Cardiac muscle cell (in vitro differentiated cells and primary cell): ENCODE data around the gene GALNS. TPM values are rescaled to one million over a fixed set of nuclear protein-coding genes. Genes with fewer than 3 reads are reported as not detected.

ENCODE experiments used
- DNase-seq, 2 donors: peaks; one replicate each; pipeline versions ENCODE4 v3.0.0 to v3.0.0-alpha.2; 2010 to 2017; ENCODE audit warnings: low read depth in 1 of 2, low spot score in 1 of 2
- H3K27ac ChIP-seq: fragments of 200-600 bp; sonication (generic); 2 replicates; pipeline ENCODE4 v1.5.1; 2016
- H3K27me3 ChIP-seq: fragments of 200-600 bp; sonication (generic); 2 replicates; pipeline ENCODE4 v1.6.0; 2016; ENCODE audit warnings: control low read depth
- H3K36me3 ChIP-seq: fragments of 200-600 bp; sonication (generic); 2 replicates; pipeline ENCODE4 v1.5.1; 2016; ENCODE audit warnings: control low read depth
- H3K4me1 ChIP-seq: fragments of 200-600 bp; sonication (generic); 2 replicates; pipeline ENCODE4 v1.8.1; 2017; ENCODE audit warnings: low read depth, mild to moderate bottlenecking, mixed run types
- H3K4me3 ChIP-seq: fragments of 200-600 bp; sonication (generic); 2 replicates; pipeline ENCODE4 v1.5.1; 2016; ENCODE audit warnings: mild to moderate bottlenecking
- H3K9me3 ChIP-seq: fragments of 200-600 bp; sonication (generic); 2 replicates; pipeline ENCODE4 v1.5.1; 2017; ENCODE audit warnings: low read depth, mild to moderate bottlenecking, control low read depth
- CTCF ChIP-seq: IDR thresholded peaks from 2 replicates; pipeline ENCODE4 v1.5.1; 2012; ENCODE audit warnings: low read depth, mild to moderate bottlenecking, low read length
- polyA plus RNA-seq: library from polyadenylated mRNA; unstranded; fragments of >200 nt; fragmentation: Nextera tagmentation; extraction: Ambion mirVana; gene quantifications from 2 replicates; pipeline ENCODE4 v1.2.1, GENCODE V29; 2016
- total RNA-seq: library from RNA; depleted of rRNA; stranded (reverse); fragments of >200 nt; gene quantifications from 2 replicates; pipeline ENCODE4 v1.2.3, GENCODE V29; 2016

GALNS gene
- total and polyA plus RNA-seq, 2 experiments from 2014 or later = 28.3 to 31.0 TPM

DNA sequence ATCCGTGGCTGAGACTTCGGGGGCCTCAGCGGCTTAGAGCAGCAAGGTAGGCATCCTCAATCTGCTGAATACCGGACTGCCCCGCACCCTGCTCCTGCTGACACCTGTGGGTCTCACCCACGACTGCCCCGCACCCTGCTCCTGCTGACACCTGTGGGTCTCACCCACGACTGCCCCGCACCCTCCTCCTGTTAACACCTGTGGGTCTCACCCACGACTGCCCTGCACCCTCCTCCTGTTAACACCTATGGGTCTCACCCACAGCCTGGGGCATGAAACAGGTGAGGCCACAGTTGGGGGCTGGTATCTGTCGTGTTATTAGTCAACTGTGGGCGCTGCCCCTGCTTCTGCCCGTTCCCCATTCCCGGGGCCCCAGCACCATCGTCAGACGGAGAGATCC lies 46.0 kb upstream of the GALNS start:
- Histone ChIP-seq H3K9me3 (no peaks in the 10 kb centered on the region), H3K36me3 (no peaks in the 10 kb centered on the region), H3K4me1 (no peaks in the 10 kb centered on the region), H3K27ac (no peak overlapping the region), H3K4me3 (no peak overlapping the region), H3K27me3 (no peaks in the 10 kb centered on the region)
- no peak for DNase-seq
- no peak for TF ChIP-seq CTCF

DNA sequence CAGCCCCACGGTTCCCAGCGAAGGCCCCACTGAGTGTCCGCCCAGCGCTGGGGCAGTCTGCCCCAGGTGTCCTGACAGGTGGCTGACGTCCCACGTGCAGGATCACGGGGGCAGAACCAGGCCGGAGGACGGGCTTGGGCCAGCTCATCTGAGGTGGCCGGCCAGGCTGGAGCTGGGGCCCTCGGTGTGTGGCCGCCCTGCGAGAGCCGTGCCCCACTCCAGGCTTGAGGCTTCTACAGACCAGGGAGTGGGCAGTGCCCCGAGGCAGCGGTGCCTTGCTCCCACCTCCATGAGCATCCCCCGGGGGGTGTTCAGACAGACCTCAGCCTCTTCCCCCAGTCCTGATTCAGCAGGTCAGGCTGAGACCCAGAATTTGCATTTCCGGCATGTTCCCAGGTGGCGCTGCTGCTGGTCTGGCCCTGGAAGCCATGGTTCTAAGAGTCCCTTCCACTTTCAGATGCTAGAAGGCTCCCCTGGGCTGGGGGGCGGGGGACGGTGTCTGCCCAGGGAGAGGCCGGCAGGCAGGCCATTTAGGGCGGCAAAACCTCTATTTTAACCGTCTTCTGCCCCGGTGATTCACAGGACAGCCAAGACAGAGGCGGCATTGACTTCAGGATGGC lies 45.1 kb upstream of the GALNS start:
- Histone ChIP-seq H3K4me1 (no peaks in the 10 kb centered on the region), H3K36me3 (no peaks in the 10 kb centered on the region), H3K27me3 (no peaks in the 10 kb centered on the region), H3K27ac (no peak overlapping the region), H3K4me3 (no peak overlapping the region), H3K9me3 (no peaks in the 10 kb centered on the region)
- no peak for TF ChIP-seq CTCF
- no peak for DNase-seq

DNA sequence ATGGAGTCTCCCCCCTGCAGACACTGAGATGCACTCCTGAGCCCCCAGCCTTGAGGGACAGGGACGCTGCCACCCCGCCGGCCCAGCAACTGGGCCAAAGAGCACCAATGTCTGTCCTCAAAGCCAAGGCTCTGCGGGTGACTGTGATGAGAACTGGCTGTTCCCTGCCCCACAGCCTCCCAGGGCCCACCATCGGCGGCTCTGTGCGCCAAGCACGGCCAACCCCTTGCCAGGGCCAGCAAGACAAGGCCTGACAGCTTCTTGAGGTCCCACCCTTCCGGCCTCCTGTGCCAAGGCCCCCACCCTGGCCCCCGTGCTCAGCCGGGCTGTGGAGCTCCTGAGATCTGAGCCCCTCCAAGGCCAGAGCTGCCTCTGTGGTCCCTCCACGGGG lies 43.9 kb upstream of the GALNS start:
- H3K27ac ChIP-seq = no peak overlapping the region
- no peaks in the 10 kb centered on the region for H3K27me3 ChIP-seq
- no peaks in the 10 kb centered on the region for H3K4me1 ChIP-seq

DNA sequence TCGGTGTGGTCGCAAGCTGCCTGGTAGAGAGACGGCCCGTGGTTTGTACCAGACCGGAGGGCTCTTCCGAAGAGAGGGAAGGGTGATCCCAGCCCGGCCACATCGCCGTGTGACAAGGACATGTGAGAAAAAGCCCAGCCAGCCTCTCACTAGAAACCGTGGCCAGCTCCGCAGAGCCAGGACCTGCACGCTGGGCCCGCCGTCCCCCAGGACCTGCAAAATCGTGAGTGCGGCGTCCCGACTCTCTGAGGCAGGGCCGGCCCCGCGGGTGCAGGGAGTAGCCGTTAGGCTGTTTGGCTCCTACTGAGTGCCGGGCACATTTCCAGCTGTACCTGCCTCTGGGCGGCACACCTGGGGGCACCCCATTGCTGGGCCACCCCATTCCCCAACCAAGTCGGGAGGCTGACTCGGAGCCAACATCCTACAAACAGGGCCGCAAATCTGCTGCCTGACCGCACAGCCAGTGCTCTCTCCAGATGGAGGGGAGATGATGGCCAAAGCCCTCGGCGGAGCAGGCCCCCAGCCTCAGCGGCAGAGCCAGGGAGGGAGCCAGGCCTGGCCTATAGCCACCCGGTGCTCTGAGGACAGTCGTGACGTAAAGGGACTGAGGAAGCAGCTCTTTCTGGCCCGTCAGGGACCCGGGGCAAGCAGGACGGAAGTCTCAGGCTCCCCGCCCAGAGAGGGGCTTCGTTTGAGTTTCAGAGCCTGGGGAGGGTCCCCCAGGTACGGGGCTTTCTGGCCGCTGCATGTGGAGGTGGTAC lies 43.3 kb upstream of the GALNS start:
- no peak overlapping the region for H3K27ac ChIP-seq
- no peaks in the 10 kb centered on the region for H3K4me1 ChIP-seq
- no peak for TF ChIP-seq CTCF
- no peak for DNase-seq
- H3K9me3 ChIP-seq = no peaks in the 10 kb centered on the region
- no peaks in the 10 kb centered on the region for H3K27me3 ChIP-seq
- no peak overlapping the region for H3K4me3 ChIP-seq
- H3K36me3 ChIP-seq = no peaks in the 10 kb centered on the region

More for the DNA sequence above, 43.9 kb upstream of the GALNS start:
- DNase-seq = no peak
- no peaks in the 10 kb centered on the region for H3K36me3 ChIP-seq
- H3K9me3 ChIP-seq = no peaks in the 10 kb centered on the region
- no peak for TF ChIP-seq CTCF
- H3K4me3 ChIP-seq = no peak overlapping the region

- no peaks in the 10 kb centered on the region for H3K27me3 ChIP-seq
- no peaks in the 10 kb centered on the region for H3K36me3 ChIP-seq
- no peak overlapping the region for H3K27ac ChIP-seq
- no peak for TF ChIP-seq CTCF
- H3K4me3 ChIP-seq = no peak overlapping the region
- H3K9me3 ChIP-seq = no peaks in the 10 kb centered on the region
- DNase-seq = no peak
- H3K4me1 ChIP-seq = no peaks in the 10 kb centered on the region
Measured at GRCh38 chr16:88897696-88898425, 41.1 kb upstream of the GALNS start.
